A549 (cell line): ENCODE measurements around the gene TPI1. TPM values are rescaled to one million over a fixed set of nuclear protein-coding genes. Genes with fewer than 3 reads are reported as not detected.

ENCODE experiments used
- ATAC-seq, 2 experiments: fragments of 200-7000 bp in 1 of 2; fragments of >200 bp in 1 of 2; cut with Nextera tagmentation in 1 of 2; cut with Tn5 transposase in 1 of 2; 3 replicates each; pipeline versions ENCODE4 v1.8.0 to v1.9.1; 2018 to 2020; ENCODE audit warnings: mild to moderate bottlenecking in 1 of 2, moderate library complexity in 1 of 2
- CTCF ChIA-PET: fragments of 300-600 bp; sonication (Branson Sonifier 250); formaldehyde crosslinking; extraction: SDS; loops from one replicate; lab custom pipeline; 2021; ENCODE audit warnings: antibody characterized with exemption, inconsistent platforms; lab: Yijun Ruan, JAX
- POLR2A ChIA-PET: fragments of 350-600 bp; formaldehyde crosslinking; extraction: SDS; loops from one replicate; lab custom pipeline; 2021; ENCODE audit warnings: antibody characterized with exemption, inconsistent platforms; lab: Yijun Ruan, JAX
- DNase-seq, 2 experiments: peaks; one replicate each; pipeline versions ENCODE4 v3.0.0 to v3.0.0-alpha.2; 2011 to 2016; ENCODE audit warnings: low read depth in 1 of 2, low spot score in 1 of 2
- FAIRE-seq: peaks from 2 replicates; lab custom pipeline; 2011; peaks lifted over from hg19 to GRCh38; lab: Jason Lieb, UNC
- H3K27ac ChIP-seq, 2 experiments: fragments of >200 bp; sonication (Bioruptor Twin); formaldehyde crosslinking; 3 replicates each; pipeline ENCODE4 v1.5.1; 2016 to 2017
- H3K4me1 ChIP-seq: fragments of >200 bp; sonication (Bioruptor Twin); formaldehyde crosslinking; 3 replicates; pipeline ENCODE4 v1.6.1; 2016
- H3K4me2 ChIP-seq: fragments of >200 bp; sonication (Bioruptor Twin); formaldehyde crosslinking; 3 replicates; pipeline ENCODE4 v1.6.1; 2016
- H3K4me3 ChIP-seq: fragments of >200 bp; sonication (Bioruptor Twin); formaldehyde crosslinking; 3 replicates; pipeline ENCODE4 v1.5.1; 2016
- H3K9me3 ChIP-seq: fragments of >200 bp; sonication (Bioruptor Twin); formaldehyde crosslinking; 3 replicates; pipeline ENCODE4 v1.6.1; 2016
- BCL3 ChIP-seq: fragments of >200 bp; sonication (Bioruptor Twin); formaldehyde crosslinking; IDR thresholded peaks from 3 replicates; pipeline ENCODE4 v1.6.1; 2016
- EHMT2 ChIP-seq: fragments of 200-600 bp; sonication (generic); IDR thresholded peaks from 2 replicates; pipeline ENCODE4 v1.6.1; 2016; ENCODE audit warnings: antibody characterized with exemption, low read depth, mild to moderate bottlenecking, moderate library complexity
- ESRRA ChIP-seq: fragments of 150-350 bp; IDR thresholded peaks from 2 replicates; pipeline ENCODE4 v1.6.1; 2014; ENCODE audit warnings: mild to moderate bottlenecking, low read length, borderline replicate concordance
- FOSL2 ChIP-seq, 2 experiments: fragments of 450-650 bp in 1 of 2; fragments of >200 bp in 1 of 2; sonication (Bioruptor Twin) in 1 of 2; formaldehyde crosslinking; IDR thresholded peaks; 2 replicates each; pipeline versions ENCODE4 v1.5.0 to v1.6.1; 2016 to 2020; ENCODE audit warnings: mild to moderate bottlenecking in 1 of 2, moderate library complexity in 1 of 2
- FOXS1 ChIP-seq: fragments of 250-450 bp; sonication (Bioruptor Pico); IDR thresholded peaks from 2 replicates; pipeline ENCODE4 v1.5.0; 2020; ENCODE audit warnings: mild to moderate bottlenecking, moderate library complexity
- GATA3 ChIP-seq: IDR thresholded peaks from 2 replicates; pipeline ENCODE4 v1.6.1; 2012; ENCODE audit warnings: borderline replicate concordance
- HES2 ChIP-seq: fragments of >200 bp; sonication (Bioruptor Twin); formaldehyde crosslinking; IDR thresholded peaks from 2 replicates; pipeline ENCODE4 v1.6.1; 2016
- HEYL ChIP-seq: fragments of 250-450 bp; sonication (Bioruptor Pico); IDR thresholded peaks from 2 replicates; pipeline ENCODE4 v1.8.0; 2021; ENCODE audit warnings: mild to moderate bottlenecking, moderate library complexity
- HOXB13 ChIP-seq: fragments of 250-450 bp; sonication (Bioruptor Pico); IDR thresholded peaks from 2 replicates; pipeline ENCODE4 v1.5.0; 2020; ENCODE audit warnings: low read depth, mild to moderate bottlenecking, moderate library complexity
- JUN ChIP-seq, 2 experiments: fragments of >200 bp; sonication (Bioruptor Twin); formaldehyde crosslinking; IDR thresholded peaks; 2 replicates in 1 of 2; 3 replicates in 1 of 2; pipeline ENCODE4 v1.6.1; 2016 to 2017
- JUNB ChIP-seq: fragments of >200 bp; sonication (Bioruptor Twin); formaldehyde crosslinking; IDR thresholded peaks from 2 replicates; pipeline ENCODE4 v1.6.1; 2016
- MAZ ChIP-seq: fragments of 150-350 bp; IDR thresholded peaks from 2 replicates; pipeline ENCODE4 v1.6.1; 2014; ENCODE audit warnings: antibody characterized with exemption, low read depth, low read length, borderline replicate concordance
- PBX3 ChIP-seq: IDR thresholded peaks from 2 replicates; pipeline ENCODE4 v1.6.1; 2012
- PHF8 ChIP-seq: fragments of 200-600 bp; sonication (generic); IDR thresholded peaks from 2 replicates; pipeline ENCODE4 v1.6.1; 2016; ENCODE audit warnings: low read depth, mild to moderate bottlenecking, antibody characterized with exemption, moderate library complexity, borderline replicate concordance
- POLR2A ChIP-seq: IDR thresholded peaks from 2 replicates; pipeline ENCODE4 v1.6.1; 2012; ENCODE audit warnings: mild to moderate bottlenecking, low read length
- POLR2AphosphoS2 ChIP-seq: conservative IDR thresholded peaks from 2 replicates; pipeline ENCODE4 v1.6.1; 2012; ENCODE audit warnings: low read length, improper control_type of control experiment, inconsistent platforms
- RFX5 ChIP-seq: fragments of 450-650 bp; IDR thresholded peaks from 2 replicates; pipeline ENCODE4 v1.7.1; 2014; ENCODE audit warnings: antibody characterized with exemption, mild to moderate bottlenecking, moderate library complexity
- SMC3 ChIP-seq: fragments of >200 bp; sonication (Bioruptor Twin); formaldehyde crosslinking; IDR thresholded peaks from 3 replicates; pipeline ENCODE4 v1.6.1; 2018; ENCODE audit warnings: inconsistent platforms
- ZC3H11A ChIP-seq: fragments of 450-650 bp; IDR thresholded peaks from 2 replicates; pipeline ENCODE4 v1.6.1; 2014; ENCODE audit warnings: antibody characterized with exemption, mild to moderate bottlenecking
- ZFP36 ChIP-seq: fragments of 450-650 bp; IDR thresholded peaks from 2 replicates; pipeline ENCODE4 v1.6.1; 2014; ENCODE audit warnings: borderline replicate concordance; ENCODE audit not compliant: partially characterized antibody
- WGBS: methylation state at CpG from one replicate; pipeline ENCODE4 v1.1.6; 2017; ENCODE audit errors: missing lambda C conversion rate; 5-methylcytosine and 5-hydroxymethylcytosine counted together
- polyA plus RNA-seq, 4 experiments: library from polyadenylated mRNA; depleted of rRNA in 3 of 4; stranded (reverse); fragments of >200 nt; fragmentation: RNase III in 1 of 4; extraction: RNeasy Plus Mini Kit Qiagen cat#74134 plus additional on column Dnase treatment in 1 of 4; gene quantifications; 2 replicates in 3 of 4; 3 replicates in 1 of 4; pipeline ENCODE4 v1.2.3, GENCODE V29; 2011 to 2017
- TF ChIP-seq, protein P1 (sequence below): IDR thresholded peaks from 2 replicates; pipeline ENCODE4 v1.6.1; 2012
- TF ChIP-seq, protein P2 (sequence below): fragments of 450-650 bp; IDR thresholded peaks from 2 replicates; pipeline ENCODE4 v1.6.1; 2014; ENCODE audit warnings: antibody characterized with exemption

TPI1 gene
- polyA plus RNA-seq, 2 of the 4 experiments (the other 2 are of a cell fraction) = 1,293 to 1,913 TPM

- Histone ChIP-seq H3K4me2 (no peak overlapping the region), H3K9me3 (no peaks in the 10 kb centered on the region), H3K4me1 (peaks cover 17% of the 10 kb centered on the region), H3K27ac (no peak overlapping the region), H3K4me3 (no peak overlapping the region)
- 92% methylated on average over 15 of the region's 15 CpGs for WGBS
- ChIA-PET POLR2A (interaction anchor here (0.6 to 1.9 kb wide), 2 partner anchors 21 to 30 kb away, joined by 3 to 6 read pairs; no protein-coding TSS in a partner anchor), CTCF (interaction anchor here (0.5 to 22.2 kb wide), 10 partner anchors 12 to 53 kb away, joined by 3 to 232 read pairs (median 6); partner anchors contain the start of genes ATN1, SPSB2 and TPI1)
- TF ChIP-seq RFX5 (no peak), MAZ (no peak)
- FAIRE-seq (no peak), ATAC-seq (no peak), DNase-seq (no peak)
These were observed 45.0 kb downstream of the TPI1 start for GRCh38 chr12:6912164-6912935.

DNA sequence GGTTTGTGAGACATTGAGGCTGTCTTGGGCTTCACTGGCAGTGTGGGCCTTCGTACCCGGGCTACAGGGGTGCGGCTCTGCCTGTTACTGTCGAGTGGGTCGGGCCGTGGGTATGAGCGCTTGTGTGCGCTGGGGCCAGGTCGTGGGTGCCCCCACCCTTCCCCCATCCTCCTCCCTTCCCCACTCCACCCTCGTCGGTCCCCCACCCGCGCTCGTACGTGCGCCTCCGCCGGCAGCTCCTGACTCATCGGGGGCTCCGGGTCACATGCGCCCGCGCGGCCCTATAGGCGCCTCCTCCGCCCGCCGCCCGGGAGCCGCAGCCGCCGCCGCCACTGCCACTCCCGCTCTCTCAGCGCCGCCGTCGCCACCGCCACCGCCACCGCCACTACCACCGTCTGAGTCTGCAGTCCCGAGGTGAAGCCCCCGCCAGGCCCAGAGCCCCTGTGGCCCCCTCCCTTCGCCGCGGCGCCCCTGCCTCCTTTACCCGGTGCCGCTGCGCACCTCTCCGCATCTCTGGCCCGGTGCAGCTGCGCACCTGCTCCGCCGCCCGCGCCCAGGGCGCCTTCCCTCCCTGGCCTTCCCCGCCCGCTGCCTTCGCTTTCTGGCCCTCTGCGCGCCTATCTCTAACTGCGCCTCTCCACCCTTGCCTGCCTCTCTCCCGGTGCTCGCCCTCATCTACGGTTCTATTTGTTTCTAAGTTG, 47.1 kb downstream of the TPI1 start, which contains the start of gene ENO2:
Gene ENO2, plus strand, starts transcription at position 335 of the 701 bp plus-strand sequence. CDS start 1,253 bp downstream, outside the sequence.
- CTCF ChIA-PET = interaction anchor here (0.5 to 22.2 kb wide), 4 partner anchors 11 to 747 kb away, joined by 3 to 232 read pairs (median 47); partner anchors contain the start of genes ATN1, SPSB2 and TPI1
- 2% methylated on average over 23 of the region's 68 CpGs for whole genome bisulfite sequencing
- H3K4me3 ChIP-seq = peak within 1 kb of the TSS; percentile 63
- DNase-seq = peak; percentile 62 to 79
- FAIRE-seq = no peak
- POLR2A ChIA-PET = interaction anchor here (1.0 to 1.4 kb wide), 5 partner anchors 9 to 42 kb away, joined by 3 to 16 read pairs (median 6); partner anchors contain the start of genes C12orf57, RNU7-1 and SPSB2
- TF ChIP-seq FOXS1 (no peak), POLR2AphosphoS2 (no peak), PHF8 (no peak), BCL3 (no peak), HOXB13 (CRISPR knock-in tag) (no peak), HEYL (CRISPR knock-in tag) (no peak), HES2 (no peak), FOSL2 (IDR thresholded peaks at IDR 0.05) (no peak), FOSL2 (CRISPR knock-in tag; IDR thresholded peaks at IDR 0.05) (peak; percentile 69), PBX3 (no peak), EHMT2 (no peak), GATA3 (no peak; the same call in 1 of the 2 replicates), JUN (IDR thresholded peaks at IDR 0.05) (peak in 1 of 2 experiments; percentile 66; a peak in 2 of 5 replicates), ESRRA (no peak), JUNB (no peak), POLR2A (peak; percentile 39; the same call in 1 of the 2 replicates), ZFP36 (no peak), SMC3 (no peak), ZC3H11A (no peak), RFX5 (no peak)
- TF ChIP-seq, protein P1, sequence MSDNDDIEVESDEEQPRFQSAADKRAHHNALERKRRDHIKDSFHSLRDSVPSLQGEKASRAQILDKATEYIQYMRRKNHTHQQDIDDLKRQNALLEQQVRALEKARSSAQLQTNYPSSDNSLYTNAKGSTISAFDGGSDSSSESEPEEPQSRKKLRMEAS = peak; percentile 78
- TF ChIP-seq, protein P2, sequence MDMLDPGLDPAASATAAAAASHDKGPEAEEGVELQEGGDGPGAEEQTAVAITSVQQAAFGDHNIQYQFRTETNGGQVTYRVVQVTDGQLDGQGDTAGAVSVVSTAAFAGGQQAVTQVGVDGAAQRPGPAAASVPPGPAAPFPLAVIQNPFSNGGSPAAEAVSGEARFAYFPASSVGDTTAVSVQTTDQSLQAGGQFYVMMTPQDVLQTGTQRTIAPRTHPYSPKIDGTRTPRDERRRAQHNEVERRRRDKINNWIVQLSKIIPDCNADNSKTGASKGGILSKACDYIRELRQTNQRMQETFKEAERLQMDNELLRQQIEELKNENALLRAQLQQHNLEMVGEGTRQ = peak; percentile 46
- ATAC-seq = peak; percentile 86 to 90
- H3K27ac ChIP-seq = peak within 1 kb of the TSS; percentile 74 to 93
- peaks cover 17% of the 10 kb centered on the region for H3K4me1 ChIP-seq
- no peaks in the 10 kb centered on the region for H3K9me3 ChIP-seq
- peak within 1 kb of the TSS; percentile 94 for H3K4me2 ChIP-seq
